HepG2 (cell line): ENCODE data around the gene RMI2. TPM values are rescaled to one million over a fixed set of nuclear protein-coding genes. Genes with fewer than 3 reads are reported as not detected.
A peak's percentile ranks its signal among the peaks of the same experiment; 100 is the strongest.

Experiments
- FOXP1 ChIP-seq, 2 experiments: fragments of 450-650 bp in 1 of 2; IDR thresholded peaks; 2 replicates each; pipeline ENCODE4 v1.6.1; 2017 to 2018; ENCODE audit warnings: antibody characterized with exemption in 1 of 2
- GABPA ChIP-seq, 2 experiments: IDR thresholded peaks; 2 replicates each; pipeline ENCODE4 v1.6.1; 2011 to 2016; ENCODE audit warnings: low read depth in 2 of 2, low read length in 1 of 2, missing biosample characterization in 1 of 2, missing genetic modification characterization in 1 of 2
- KLF16 ChIP-seq, 2 experiments: sonication (generic) in 1 of 2; formaldehyde crosslinking in 1 of 2; IDR thresholded peaks; 2 replicates each; pipeline versions ENCODE4 v1.6.1 to v1.8.0; 2016 to 2023; ENCODE audit warnings: missing genetic modification reagents in 2 of 2, missing compliant biosample characterization in 1 of 2
- PAX8 ChIP-seq: sonication (generic); formaldehyde crosslinking; IDR thresholded peaks from 2 replicates; pipeline ENCODE4 v1.8.0; 2022; ENCODE audit warnings: mild to moderate bottlenecking, missing genetic modification reagents, borderline replicate concordance
- RELA ChIP-seq: sonication (generic); formaldehyde crosslinking; IDR thresholded peaks from 2 replicates; pipeline ENCODE4 v1.4.0; 2020; ENCODE audit warnings: missing genetic modification reagents
- REXO4 ChIP-seq: sonication (generic); formaldehyde crosslinking; IDR thresholded peaks from 2 replicates; pipeline ENCODE4 v1.8.0; 2022; ENCODE audit warnings: missing genetic modification reagents, mild to moderate bottlenecking, borderline replicate concordance
- SMARCC2 ChIP-seq: fragments of 450-650 bp; IDR thresholded peaks from 2 replicates; pipeline ENCODE4 v1.6.1; 2017; ENCODE audit warnings: antibody characterized with exemption, mild to moderate bottlenecking
- TEAD3 ChIP-seq: optimal IDR thresholded peaks from 2 replicates; pipeline ENCODE3; 2016; ENCODE audit warnings: borderline replicate concordance
- ZFAT ChIP-seq: sonication (generic); formaldehyde crosslinking; conservative IDR thresholded peaks from 2 replicates; pipeline ENCODE4 v1.8.1; 2023; ENCODE audit warnings: missing genetic modification reagents, inconsistent platforms
- ZNF180 ChIP-seq: sonication (generic); formaldehyde crosslinking; IDR thresholded peaks from 2 replicates; pipeline ENCODE4 v1.4.0; 2020; ENCODE audit warnings: low read depth, missing genetic modification reagents, borderline replicate concordance
- ZNF235 ChIP-seq: sonication (generic); formaldehyde crosslinking; IDR thresholded peaks from 2 replicates; pipeline ENCODE4 v1.8.1; 2023; ENCODE audit warnings: mild to moderate bottlenecking, missing genetic modification reagents, borderline replicate concordance
- ZNF354B ChIP-seq: sonication (generic); formaldehyde crosslinking; IDR thresholded peaks from 2 replicates; pipeline ENCODE4 v1.8.0; 2022; ENCODE audit warnings: mild to moderate bottlenecking, missing genetic modification reagents
- polyA plus RNA-seq, 8 experiments: library from polyadenylated mRNA; depleted of rRNA in 3 of 8; stranded (reverse) in 7 of 8; unstranded in 1 of 8; fragments of >200 nt; fragmentation: Illumina TruSeq in 4 of 8; extraction: Trizol in 4 of 8; gene quantifications; 2 replicates each; pipeline versions ENCODE4 v1.2.1 to v1.2.3, GENCODE V29; 2011 to 2016; ENCODE audit warnings: low read depth in 4 of 8, missing spikeins in 1 of 8, mixed read lengths in 1 of 8; ENCODE audit not compliant: insufficient read depth in 1 of 8
- total RNA-seq, 5 experiments: library from RNA; depleted of rRNA; stranded (reverse); fragments of >200 nt; fragmentation: Illumina TruSeq; extraction: Trizol; gene quantifications; 2 replicates each; pipeline ENCODE4 v1.2.3, GENCODE V29; 2016; ENCODE audit warnings: low read depth in 1 of 5
- TF ChIP-seq, protein P1 (sequence below): IDR thresholded peaks from 2 replicates; pipeline ENCODE4 v1.6.1; 2016; ENCODE audit warnings: missing genetic modification reagents, missing compliant biosample characterization
- TF ChIP-seq, protein P2 (sequence below), 2 experiments: fragments of 450-650 bp in 1 of 2; sonication (generic) in 1 of 2; formaldehyde crosslinking in 1 of 2; IDR thresholded peaks; 2 replicates each; pipeline versions ENCODE4 v1.6.1 to v1.8.0; 2016 to 2022; ENCODE audit warnings: antibody characterized with exemption in 1 of 2, mild to moderate bottlenecking in 1 of 2, missing genetic modification reagents in 1 of 2
- TF ChIP-seq, protein P3 (sequence below): IDR thresholded peaks from 2 replicates; pipeline ENCODE4 v1.6.1; 2016; ENCODE audit warnings: low read depth, missing genetic modification reagents, missing compliant biosample characterization

RMI2 gene
- total and polyA plus RNA-seq, 2 of the 13 experiments (the other 11 are each of a cell fraction or from before 2014, with no cell fraction given): 24.5 to 55.7 TPM

DNA sequence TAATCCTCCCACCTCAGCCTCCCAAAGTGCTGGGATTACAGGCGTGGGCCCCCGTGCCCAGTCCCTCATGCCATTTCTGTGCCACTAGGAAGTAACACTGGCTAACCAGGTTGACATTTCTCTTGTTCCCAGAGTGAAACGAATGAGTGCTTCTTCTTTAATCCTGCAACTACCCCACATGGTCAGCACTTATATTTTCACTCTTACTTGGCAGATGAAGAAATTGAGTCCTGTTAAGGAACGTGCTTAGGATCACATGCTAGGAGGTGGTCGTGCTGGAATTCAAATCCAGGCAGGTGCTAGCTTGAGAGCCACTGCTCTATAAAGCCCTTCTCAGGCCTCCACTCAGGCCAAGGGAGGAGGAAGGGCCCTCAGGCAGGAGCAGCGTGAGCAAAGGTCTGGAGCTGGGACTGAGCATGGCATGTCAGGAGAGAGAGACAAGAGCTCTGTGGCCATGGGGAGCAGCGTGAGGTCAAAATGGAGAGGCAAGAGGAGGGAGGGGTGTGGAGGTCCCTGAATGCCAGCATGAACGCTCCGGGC lies 18.5 kb upstream of the RMI2 start (continued):
- TF ChIP-seq, protein P1, sequence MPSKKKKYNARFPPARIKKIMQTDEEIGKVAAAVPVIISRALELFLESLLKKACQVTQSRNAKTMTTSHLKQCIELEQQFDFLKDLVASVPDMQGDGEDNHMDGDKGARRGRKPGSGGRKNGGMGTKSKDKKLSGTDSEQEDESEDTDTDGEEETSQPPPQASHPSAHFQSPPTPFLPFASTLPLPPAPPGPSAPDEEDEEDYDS: no peak
- TF ChIP-seq ZNF235 (no peak), ZNF180 (CRISPR knock-in tag) (no peak), KLF16 (CRISPR knock-in tag; IDR thresholded peaks at IDR 0.05) (no peak), FOXP1 (IDR thresholded peaks at IDR 0.05) (no peak), FOXP1 (CRISPR knock-in tag; IDR thresholded peaks at IDR 0.05) (no peak), REXO4 (no peak), PAX8 (CRISPR knock-in tag) (no peak), RELA (CRISPR knock-in tag) (no peak), ZFAT (CRISPR knock-in tag) (no peak), TEAD3 (CRISPR knock-in tag) (peak; percentile 40), ZNF354B (CRISPR knock-in tag) (no peak), SMARCC2 (no peak), GABPA (IDR thresholded peaks at IDR 0.05; ENCODE audit: low read depth, low read length) (no peak), GABPA (CRISPR knock-in tag; IDR thresholded peaks at IDR 0.05; ENCODE audit: low read depth) (no peak)
- TF ChIP-seq, protein P2, sequence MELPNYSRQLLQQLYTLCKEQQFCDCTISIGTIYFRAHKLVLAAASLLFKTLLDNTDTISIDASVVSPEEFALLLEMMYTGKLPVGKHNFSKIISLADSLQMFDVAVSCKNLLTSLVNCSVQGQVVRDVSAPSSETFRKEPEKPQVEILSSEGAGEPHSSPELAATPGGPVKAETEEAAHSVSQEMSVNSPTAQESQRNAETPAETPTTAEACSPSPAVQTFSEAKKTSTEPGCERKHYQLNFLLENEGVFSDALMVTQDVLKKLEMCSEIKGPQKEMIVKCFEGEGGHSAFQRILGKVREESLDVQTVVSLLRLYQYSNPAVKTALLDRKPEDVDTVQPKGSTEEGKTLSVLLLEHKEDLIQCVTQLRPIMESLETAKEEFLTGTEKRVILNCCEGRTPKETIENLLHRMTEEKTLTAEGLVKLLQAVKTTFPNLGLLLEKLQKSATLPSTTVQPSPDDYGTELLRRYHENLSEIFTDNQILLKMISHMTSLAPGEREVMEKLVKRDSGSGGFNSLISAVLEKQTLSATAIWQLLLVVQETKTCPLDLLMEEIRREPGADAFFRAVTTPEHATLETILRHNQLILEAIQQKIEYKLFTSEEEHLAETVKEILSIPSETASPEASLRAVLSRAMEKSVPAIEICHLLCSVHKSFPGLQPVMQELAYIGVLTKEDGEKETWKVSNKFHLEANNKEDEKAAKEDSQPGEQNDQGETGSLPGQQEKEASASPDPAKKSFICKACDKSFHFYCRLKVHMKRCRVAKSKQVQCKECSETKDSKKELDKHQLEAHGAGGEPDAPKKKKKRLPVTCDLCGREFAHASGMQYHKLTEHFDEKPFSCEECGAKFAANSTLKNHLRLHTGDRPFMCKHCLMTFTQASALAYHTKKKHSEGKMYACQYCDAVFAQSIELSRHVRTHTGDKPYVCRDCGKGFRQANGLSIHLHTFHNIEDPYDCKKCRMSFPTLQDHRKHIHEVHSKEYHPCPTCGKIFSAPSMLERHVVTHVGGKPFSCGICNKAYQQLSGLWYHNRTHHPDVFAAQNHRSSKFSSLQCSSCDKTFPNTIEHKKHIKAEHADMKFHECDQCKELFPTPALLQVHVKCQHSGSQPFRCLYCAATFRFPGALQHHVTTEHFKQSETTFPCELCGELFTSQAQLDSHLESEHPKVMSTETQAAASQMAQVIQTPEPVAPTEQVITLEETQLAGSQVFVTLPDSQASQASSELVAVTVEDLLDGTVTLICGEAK (IDR thresholded peaks at IDR 0.05): no peak
- TF ChIP-seq, protein P2 (CRISPR knock-in tag; IDR thresholded peaks at IDR 0.05): no peak
- TF ChIP-seq, protein P3, sequence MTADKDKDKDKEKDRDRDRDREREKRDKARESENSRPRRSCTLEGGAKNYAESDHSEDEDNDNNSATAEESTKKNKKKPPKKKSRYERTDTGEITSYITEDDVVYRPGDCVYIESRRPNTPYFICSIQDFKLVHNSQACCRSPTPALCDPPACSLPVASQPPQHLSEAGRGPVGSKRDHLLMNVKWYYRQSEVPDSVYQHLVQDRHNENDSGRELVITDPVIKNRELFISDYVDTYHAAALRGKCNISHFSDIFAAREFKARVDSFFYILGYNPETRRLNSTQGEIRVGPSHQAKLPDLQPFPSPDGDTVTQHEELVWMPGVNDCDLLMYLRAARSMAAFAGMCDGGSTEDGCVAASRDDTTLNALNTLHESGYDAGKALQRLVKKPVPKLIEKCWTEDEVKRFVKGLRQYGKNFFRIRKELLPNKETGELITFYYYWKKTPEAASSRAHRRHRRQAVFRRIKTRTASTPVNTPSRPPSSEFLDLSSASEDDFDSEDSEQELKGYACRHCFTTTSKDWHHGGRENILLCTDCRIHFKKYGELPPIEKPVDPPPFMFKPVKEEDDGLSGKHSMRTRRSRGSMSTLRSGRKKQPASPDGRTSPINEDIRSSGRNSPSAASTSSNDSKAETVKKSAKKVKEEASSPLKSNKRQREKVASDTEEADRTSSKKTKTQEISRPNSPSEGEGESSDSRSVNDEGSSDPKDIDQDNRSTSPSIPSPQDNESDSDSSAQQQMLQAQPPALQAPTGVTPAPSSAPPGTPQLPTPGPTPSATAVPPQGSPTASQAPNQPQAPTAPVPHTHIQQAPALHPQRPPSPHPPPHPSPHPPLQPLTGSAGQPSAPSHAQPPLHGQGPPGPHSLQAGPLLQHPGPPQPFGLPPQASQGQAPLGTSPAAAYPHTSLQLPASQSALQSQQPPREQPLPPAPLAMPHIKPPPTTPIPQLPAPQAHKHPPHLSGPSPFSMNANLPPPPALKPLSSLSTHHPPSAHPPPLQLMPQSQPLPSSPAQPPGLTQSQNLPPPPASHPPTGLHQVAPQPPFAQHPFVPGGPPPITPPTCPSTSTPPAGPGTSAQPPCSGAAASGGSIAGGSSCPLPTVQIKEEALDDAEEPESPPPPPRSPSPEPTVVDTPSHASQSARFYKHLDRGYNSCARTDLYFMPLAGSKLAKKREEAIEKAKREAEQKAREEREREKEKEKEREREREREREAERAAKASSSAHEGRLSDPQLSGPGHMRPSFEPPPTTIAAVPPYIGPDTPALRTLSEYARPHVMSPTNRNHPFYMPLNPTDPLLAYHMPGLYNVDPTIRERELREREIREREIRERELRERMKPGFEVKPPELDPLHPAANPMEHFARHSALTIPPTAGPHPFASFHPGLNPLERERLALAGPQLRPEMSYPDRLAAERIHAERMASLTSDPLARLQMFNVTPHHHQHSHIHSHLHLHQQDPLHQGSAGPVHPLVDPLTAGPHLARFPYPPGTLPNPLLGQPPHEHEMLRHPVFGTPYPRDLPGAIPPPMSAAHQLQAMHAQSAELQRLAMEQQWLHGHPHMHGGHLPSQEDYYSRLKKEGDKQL (CRISPR knock-in tag): no peak
